GM18505 (cell line): ENCODE measurements around the gene ZNF423.
A peak's percentile ranks its signal among the peaks of the same experiment; 100 is the strongest.

Source experiments
- ATAC-seq: cut with Tn5 transposase; IDR thresholded peaks from one replicate; pipeline ENCODE4 v1.9.1; 2021; ENCODE audit not compliant: unreplicated experiment
- POLR2A ChIP-seq: IDR thresholded peaks from 4 replicates; pipeline ENCODE4 v1.6.1; 2011; ENCODE audit warnings: borderline replicate concordance; ENCODE audit not compliant: insufficient read depth, insufficient read length; ENCODE audit errors: extremely low read depth

The ZNF423 gene

GRCh38 chr16:49464093-49464492 is 391.8 kb downstream of the ZNF423 start:
- no peak for TF ChIP-seq POLR2A
- no peak for ATAC-seq

DNA sequence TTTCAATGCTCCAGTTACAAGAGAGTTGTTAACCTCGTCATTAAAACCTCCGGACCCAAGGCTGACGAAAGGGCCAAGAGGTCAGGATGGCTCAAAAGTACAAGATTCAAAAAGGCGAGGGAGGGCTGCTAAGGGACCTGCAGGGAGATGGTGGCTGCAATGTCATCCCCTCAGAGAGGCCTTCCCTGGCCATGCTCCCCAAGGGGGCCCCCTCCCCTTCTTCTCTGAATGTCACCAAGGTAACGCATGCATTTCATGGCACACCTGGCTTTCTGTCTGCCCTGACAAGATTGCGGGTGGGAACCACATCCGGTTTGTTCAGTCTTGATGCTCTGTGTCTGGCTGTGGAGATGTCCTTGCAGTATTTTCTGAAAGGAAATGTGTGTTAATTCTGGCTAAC is 392.4 kb downstream of the ZNF423 start:
- peak; percentile 95 for ATAC-seq

GRCh38 chr16:49462989-49463371 is 392.9 kb downstream of the ZNF423 start:
- no peak for TF ChIP-seq POLR2A
- no peak for ATAC-seq

More for the DNA sequence above, 392.4 kb downstream of the ZNF423 start:
- TF ChIP-seq POLR2A: peak; percentile 36

GRCh38 chr16:49462362-49462988 is 393.4 kb downstream of the ZNF423 start:
- no peak for ATAC-seq
- no peak for TF ChIP-seq POLR2A

DNA sequence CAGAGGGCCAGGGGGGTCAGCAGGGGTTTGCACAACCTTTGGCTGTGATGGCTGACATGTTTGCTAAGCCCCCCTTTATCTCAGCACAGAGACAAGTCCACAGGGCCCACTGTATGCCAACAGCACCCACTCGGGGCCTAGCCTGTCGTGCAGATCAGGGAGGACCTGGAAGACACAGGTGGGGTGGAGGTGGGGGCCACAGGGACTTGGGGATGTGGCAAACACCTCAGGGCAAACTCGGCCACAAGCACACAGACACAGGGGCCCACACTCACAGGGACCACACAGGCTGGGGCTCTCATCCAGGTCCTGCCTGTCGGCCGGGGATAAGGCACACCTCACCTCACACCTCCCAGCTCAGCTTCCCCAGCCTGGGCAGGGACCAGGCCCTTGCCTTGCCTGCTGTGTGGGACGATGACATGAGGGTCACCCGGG is 394.4 kb downstream of the ZNF423 start:
- no peak for TF ChIP-seq POLR2A
- ATAC-seq: no peak

DNA sequence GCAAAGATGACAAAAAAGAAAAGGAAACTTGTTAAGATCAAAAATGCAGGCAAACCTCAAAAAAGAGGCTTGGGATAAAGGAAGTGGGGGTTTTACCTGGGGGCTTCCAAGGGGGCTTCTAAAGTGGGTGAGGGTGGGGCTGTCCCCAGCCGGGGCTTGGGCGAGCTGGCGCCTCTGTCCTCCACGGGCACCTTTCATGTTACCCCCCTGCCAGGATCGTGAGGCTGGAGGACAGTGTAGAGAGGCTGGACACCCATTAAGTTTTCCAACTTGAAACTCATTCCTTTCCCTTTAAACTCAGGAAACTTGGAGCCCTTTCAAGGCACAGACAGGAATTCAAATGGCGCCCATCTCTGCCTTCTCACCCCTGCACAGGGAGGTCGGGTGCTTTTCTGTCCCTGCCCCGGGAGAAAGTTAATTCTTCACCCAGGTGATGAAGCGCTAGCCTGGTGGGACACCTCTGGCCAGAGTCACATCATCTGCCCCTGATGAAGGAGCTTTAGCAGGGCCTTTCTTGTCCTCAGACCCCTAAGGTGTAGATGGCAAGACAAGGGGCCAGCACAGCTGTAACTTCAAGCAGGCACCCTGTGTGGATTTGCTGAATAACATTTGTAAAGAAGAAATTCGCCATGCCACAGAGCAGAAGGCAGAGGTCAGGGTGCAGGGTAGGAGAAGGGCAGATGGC is 395.0 kb downstream of the ZNF423 start:
- ATAC-seq: no peak

DNA sequence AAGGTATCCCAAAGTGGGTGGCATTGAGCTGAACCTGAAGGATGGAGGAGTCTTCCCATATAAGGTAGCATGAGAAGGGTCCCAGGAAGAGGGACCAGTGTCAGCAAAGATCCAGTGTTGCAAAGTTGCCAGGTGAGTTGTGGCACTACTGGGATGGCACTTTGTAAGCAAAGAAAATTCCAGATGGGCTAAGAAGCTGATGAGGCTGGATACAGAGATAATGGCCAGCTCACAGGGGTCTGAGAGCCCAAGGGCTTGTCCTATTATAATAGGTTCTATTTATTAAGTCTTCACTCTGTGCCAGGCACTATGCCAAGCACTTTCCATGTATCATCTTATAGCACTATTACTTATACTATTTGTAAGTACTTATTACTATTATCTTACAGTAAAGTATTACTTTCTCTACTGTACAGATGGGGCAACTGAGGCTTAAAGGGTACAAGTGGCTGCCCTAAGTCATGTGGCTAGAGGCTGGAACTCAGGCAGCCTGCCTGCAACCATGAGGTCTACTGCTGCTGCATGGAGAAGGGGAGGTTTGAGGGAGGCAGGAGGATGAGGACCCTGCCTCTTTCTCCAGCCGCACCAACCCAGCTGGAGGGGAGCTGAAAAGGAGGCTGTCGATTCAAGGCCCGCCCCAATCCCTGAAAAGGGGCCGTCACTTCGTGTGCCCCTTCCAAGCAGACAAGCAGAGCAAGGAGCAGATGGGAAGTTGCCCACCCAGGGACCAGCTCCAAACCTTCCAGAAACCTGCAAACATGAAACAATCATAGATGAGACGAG is 395.8 kb downstream of the ZNF423 start:
- no peak for ATAC-seq
- no peak for TF ChIP-seq POLR2A

More for the DNA sequence above, 395.0 kb downstream of the ZNF423 start:
- no peak for TF ChIP-seq POLR2A

- no peak for TF ChIP-seq POLR2A
- ATAC-seq: no peak
These were observed 397.1 kb downstream of the ZNF423 start for GRCh38 chr16:49458656-49459445.

DNA sequence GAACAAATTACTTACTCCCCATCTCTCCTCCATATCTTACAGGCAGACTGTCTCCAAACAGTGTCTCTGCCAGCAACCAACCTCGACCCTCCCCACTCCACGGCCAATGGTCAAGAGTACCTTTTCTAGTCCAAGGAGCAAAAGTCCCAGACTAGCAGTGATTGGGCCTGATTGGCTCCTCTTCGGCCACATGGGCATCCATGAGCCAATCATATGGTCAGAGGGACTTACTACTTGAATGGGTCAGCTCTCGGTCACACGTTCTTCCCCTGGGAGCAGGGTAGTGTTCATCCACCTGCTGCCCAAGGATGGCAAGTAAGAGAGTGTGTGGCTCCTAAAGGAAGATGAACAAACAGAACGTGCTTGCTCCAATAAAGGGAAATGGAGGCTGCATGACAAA is 397.7 kb downstream of the ZNF423 start:
- no peak for TF ChIP-seq POLR2A

DNA sequence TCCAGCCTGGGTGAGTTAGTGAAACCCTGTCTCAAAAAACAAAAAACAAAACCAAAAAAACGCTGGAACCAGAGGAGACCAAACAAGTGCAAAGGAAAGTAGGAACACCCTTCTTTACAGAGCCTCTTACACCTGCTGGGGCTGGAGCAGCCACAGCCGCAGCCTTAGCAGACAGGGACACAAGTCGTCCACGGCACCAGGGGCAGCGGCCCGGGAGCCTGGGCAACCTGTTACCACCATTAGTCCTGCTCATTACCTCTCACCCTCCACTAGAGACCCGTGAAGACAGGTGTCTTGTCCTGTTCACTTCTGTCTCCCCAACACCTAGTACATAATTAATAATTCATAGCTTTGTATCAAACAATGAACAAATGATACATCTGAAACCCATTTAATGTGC is 398.7 kb downstream of the ZNF423 start:
- ATAC-seq: no peak
- no peak for TF ChIP-seq POLR2A

More for the DNA sequence above, 397.7 kb downstream of the ZNF423 start:
- ATAC-seq: no peak

DNA sequence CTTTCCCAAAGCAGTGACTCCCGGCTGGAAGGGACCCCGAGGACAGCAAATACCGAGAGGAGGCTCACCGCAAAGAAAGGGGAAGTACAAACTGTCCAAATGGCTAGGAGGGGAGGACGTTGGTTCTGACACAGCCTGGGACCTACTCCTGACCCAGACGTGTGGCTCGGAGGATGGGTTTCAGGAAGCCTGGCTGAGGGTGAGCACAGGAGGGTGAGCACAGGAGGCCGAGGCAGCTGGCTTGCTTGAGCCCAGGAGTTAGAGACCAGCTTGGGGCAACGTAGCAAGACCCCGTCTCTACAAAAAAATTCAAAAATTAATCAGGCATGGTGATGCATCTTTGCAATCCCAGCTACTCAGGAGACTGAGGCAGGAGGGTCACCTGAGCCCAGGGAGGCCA is 399.1 kb downstream of the ZNF423 start:
- no peak for TF ChIP-seq POLR2A
- ATAC-seq: no peak

DNA sequence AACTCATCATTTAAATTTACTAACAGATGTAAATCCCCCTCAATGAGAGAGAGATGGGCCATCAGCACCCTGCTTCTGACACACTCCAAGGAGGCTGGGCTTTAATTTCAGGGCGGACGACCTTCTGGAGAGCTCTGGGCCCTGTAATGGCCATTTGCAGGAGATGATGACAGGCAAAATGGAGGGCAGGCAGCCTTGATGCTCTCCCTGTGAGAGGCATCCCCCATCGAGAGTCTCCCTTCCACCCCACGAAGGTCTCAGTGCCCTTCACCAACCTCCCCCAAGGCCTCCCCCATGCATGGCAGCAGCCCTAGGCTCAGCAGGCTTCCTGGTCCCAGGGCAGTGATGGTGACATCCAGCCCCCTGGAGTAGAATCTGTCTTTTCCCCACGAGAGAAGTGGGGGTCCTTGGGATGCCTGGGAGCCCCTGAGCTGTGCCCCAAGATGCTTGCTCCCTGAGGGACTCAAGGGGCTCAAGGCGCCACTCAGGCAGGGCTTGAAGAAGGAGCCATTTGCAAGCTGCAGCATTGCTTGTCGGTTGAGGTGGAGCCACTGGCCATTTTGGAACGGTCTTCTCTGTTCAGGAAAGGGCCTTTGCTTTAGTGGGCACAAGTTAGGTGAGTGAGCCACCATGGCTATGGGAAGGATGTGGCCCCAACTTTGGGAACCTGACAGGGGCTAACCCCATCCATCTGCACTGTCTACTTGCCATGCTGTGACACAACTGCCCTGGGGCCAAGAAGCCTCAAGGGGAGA is 399.7 kb downstream of the ZNF423 start:
- no peak for ATAC-seq
- TF ChIP-seq POLR2A: no peak
